Upper lobe of left lung (tissue), 4 donors: ENCODE data around the gene RAPGEF1.

Source experiments
- EP300 ChIP-seq, 4 donors: sonication (generic); formaldehyde crosslinking; IDR thresholded peaks; one replicate each; pipeline ENCODE4 v1.5.1; 2017; ENCODE audit warnings: antibody characterized with exemption in 4 of 4, control low read depth in 2 of 4
- POLR2A ChIP-seq, 4 donors: fragments of 450-650 bp; IDR thresholded peaks; one replicate each; pipeline ENCODE4 v1.5.1; 2016 to 2017; ENCODE audit warnings: antibody characterized with exemption in 4 of 4, mild to moderate bottlenecking in 2 of 4
- POLR2AphosphoS5 ChIP-seq, 2 donors: sonication (generic); formaldehyde crosslinking; IDR thresholded peaks; one replicate each; pipeline ENCODE4 v1.5.1; 2017; ENCODE audit warnings: antibody characterized with exemption in 2 of 2
- TF ChIP-seq, protein P1 (sequence below), 6 experiments: fragments of 450-650 bp in 4 of 6; fragments of 200-600 bp in 2 of 6; sonication (generic) in 2 of 6; IDR thresholded peaks; one replicate each; pipeline ENCODE4 v1.5.1; 2016 to 2019; ENCODE audit warnings: antibody characterized with exemption in 6 of 6

DNA sequence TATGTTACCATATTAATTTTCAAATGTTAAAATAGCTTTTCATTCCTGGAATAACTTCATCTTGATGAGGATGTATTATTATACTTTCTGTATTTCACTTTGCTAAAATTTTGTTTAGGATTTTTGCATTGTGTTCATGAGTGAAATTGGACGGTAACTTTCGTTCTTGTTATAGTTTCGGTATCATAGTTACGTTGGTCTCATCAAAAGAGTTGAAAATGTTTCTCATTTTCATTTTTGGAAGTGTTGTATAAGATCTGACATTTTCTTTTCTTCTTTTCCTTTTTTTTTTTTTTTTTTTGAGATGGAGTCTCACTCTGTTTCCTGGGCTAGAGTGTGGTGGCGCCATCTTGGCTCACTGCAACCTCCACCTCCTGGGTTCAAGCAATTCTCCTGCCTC is 174.5 kb downstream of the RAPGEF1 start:
- no peak for TF ChIP-seq POLR2A (IDR thresholded peaks at IDR 0.05)
- TF ChIP-seq, protein P1, sequence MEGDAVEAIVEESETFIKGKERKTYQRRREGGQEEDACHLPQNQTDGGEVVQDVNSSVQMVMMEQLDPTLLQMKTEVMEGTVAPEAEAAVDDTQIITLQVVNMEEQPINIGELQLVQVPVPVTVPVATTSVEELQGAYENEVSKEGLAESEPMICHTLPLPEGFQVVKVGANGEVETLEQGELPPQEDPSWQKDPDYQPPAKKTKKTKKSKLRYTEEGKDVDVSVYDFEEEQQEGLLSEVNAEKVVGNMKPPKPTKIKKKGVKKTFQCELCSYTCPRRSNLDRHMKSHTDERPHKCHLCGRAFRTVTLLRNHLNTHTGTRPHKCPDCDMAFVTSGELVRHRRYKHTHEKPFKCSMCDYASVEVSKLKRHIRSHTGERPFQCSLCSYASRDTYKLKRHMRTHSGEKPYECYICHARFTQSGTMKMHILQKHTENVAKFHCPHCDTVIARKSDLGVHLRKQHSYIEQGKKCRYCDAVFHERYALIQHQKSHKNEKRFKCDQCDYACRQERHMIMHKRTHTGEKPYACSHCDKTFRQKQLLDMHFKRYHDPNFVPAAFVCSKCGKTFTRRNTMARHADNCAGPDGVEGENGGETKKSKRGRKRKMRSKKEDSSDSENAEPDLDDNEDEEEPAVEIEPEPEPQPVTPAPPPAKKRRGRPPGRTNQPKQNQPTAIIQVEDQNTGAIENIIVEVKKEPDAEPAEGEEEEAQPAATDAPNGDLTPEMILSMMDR (IDR thresholded peaks at IDR 0.05), result no peak
- no peak for TF ChIP-seq EP300 (IDR thresholded peaks at IDR 0.05)
- TF ChIP-seq POLR2AphosphoS5 (IDR thresholded peaks at IDR 0.05), result no peak
